ENCODE data around the gene DUSP10.

DNA sequence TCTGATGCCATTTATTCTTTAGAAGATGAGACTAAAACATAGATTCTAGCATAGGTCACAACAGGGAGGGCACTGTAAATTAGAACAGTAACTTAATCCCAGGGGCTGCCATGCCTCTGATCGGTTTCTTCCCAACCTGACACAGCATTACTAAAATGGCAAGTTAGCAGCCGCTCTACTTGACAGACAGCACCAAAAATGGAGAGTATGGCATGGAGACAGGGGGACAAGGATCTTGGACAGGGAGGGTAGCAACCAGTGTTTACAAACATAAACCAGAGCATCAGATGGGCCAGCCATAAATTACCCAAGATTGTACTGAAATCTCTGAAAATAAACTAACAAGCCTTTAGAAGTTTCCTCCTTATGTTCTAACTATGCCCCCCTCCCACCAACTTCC, 5.9 kb downstream of the DUSP10 start:
- TF ChIP-seq, protein P1, sequence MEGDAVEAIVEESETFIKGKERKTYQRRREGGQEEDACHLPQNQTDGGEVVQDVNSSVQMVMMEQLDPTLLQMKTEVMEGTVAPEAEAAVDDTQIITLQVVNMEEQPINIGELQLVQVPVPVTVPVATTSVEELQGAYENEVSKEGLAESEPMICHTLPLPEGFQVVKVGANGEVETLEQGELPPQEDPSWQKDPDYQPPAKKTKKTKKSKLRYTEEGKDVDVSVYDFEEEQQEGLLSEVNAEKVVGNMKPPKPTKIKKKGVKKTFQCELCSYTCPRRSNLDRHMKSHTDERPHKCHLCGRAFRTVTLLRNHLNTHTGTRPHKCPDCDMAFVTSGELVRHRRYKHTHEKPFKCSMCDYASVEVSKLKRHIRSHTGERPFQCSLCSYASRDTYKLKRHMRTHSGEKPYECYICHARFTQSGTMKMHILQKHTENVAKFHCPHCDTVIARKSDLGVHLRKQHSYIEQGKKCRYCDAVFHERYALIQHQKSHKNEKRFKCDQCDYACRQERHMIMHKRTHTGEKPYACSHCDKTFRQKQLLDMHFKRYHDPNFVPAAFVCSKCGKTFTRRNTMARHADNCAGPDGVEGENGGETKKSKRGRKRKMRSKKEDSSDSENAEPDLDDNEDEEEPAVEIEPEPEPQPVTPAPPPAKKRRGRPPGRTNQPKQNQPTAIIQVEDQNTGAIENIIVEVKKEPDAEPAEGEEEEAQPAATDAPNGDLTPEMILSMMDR (IDR thresholded peaks at IDR 0.05): no peak
- TF ChIP-seq POLR2A (IDR thresholded peaks at IDR 0.05): no peak
- no peak for TF ChIP-seq EP300 (IDR thresholded peaks at IDR 0.05)

All from ovary (tissue), 3 donors.